Bronchial epithelial cell (primary cell): ENCODE results near the gene TRRAP. TPM values are rescaled to one million over a fixed set of nuclear protein-coding genes. Genes with fewer than 3 reads are reported as not detected.

ENCODE experiments used
- DNase-seq: peaks from one replicate; pipeline ENCODE4 v3.0.0-alpha.2; 2010; ENCODE audit warnings: low read depth
- FAIRE-seq: peaks from 2 replicates; lab custom pipeline; 2011; peaks lifted over from hg19 to GRCh38; lab: Jason Lieb, UNC
- H3K27me3 ChIP-seq: 2 replicates; pipeline ENCODE4 v1.5.1; 2011; ENCODE audit warnings: low read length; ENCODE audit not compliant: control insufficient read depth, insufficient read depth
- H3K36me3 ChIP-seq: 2 replicates; pipeline ENCODE4 v1.5.1; 2011; ENCODE audit warnings: low read length; ENCODE audit not compliant: control insufficient read depth, insufficient read depth
- H3K4me3 ChIP-seq: 2 replicates; pipeline ENCODE4 v1.5.1; 2011; ENCODE audit warnings: mild to moderate bottlenecking, low read depth, low read length, control low read depth
- CTCF ChIP-seq: IDR thresholded peaks from 2 replicates; pipeline ENCODE4 v1.5.1; 2011; ENCODE audit warnings: mild to moderate bottlenecking, moderate library complexity, low read length, control low read depth, inconsistent platforms; ENCODE audit not compliant: insufficient read depth, severe bottlenecking
- total RNA-seq: library from RNA; depleted of rRNA; stranded (reverse); fragments of >200 nt; gene quantifications from 2 replicates; pipeline ENCODE4 v1.2.1, GENCODE V29; 2014

Gene TRRAP
- total RNA-seq, 1 donor from 2014 or later: 8.2 TPM

DNA sequence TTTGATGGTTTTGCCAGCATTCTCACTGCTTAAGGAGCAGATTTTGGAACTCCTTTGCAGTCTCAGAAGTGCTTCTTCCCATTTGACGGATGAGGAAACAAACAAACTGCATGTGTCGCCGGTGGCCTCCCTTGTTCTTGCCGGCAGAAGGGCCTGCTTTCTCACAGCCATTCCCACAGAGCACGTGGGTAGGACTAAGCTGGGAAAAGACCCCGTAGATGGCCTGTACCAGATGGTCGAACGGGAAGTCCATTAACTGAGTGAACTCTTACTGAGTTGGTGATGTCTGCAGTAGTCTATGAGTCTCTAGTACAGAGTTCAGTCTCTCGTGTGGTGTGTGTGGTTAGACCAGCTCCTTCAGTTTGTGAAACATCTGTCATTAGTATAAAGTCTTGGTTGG lies 131.9 kb downstream of the TRRAP start:
- no peak for DNase-seq

DNA sequence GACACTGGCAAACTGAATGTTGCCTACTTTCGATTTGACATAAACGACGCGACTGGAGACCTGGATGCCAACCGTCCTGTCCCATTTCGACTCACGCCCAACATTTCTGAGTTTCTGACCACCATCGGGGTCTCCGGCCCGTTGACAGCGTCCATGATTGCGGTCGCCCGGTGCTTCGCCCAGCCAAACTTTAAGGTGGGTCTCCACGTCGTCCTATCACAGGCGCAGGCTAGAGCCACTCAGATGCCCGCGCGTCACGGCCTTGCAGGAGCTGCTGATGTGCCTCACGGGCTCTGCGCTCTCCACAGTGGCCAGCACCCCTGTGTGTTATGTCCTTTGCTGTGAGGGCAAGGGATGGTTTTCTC lies 133.0 kb downstream of the TRRAP start:
- FAIRE-seq: no peak
- TF ChIP-seq CTCF: no peak
- Histone ChIP-seq H3K27me3 (no peaks in the 10 kb centered on the region), H3K4me3 (no peak overlapping the region), H3K36me3 (peaks cover 37% of the 10 kb centered on the region)
- no peak for DNase-seq

More for the DNA sequence above, 131.9 kb downstream of the TRRAP start:
- no peak overlapping the region for H3K4me3 ChIP-seq
- no peaks in the 10 kb centered on the region for H3K27me3 ChIP-seq
- no peak for TF ChIP-seq CTCF
- peak; percentile 47 for FAIRE-seq
- H3K36me3 ChIP-seq: peaks cover 42% of the 10 kb centered on the region

DNA sequence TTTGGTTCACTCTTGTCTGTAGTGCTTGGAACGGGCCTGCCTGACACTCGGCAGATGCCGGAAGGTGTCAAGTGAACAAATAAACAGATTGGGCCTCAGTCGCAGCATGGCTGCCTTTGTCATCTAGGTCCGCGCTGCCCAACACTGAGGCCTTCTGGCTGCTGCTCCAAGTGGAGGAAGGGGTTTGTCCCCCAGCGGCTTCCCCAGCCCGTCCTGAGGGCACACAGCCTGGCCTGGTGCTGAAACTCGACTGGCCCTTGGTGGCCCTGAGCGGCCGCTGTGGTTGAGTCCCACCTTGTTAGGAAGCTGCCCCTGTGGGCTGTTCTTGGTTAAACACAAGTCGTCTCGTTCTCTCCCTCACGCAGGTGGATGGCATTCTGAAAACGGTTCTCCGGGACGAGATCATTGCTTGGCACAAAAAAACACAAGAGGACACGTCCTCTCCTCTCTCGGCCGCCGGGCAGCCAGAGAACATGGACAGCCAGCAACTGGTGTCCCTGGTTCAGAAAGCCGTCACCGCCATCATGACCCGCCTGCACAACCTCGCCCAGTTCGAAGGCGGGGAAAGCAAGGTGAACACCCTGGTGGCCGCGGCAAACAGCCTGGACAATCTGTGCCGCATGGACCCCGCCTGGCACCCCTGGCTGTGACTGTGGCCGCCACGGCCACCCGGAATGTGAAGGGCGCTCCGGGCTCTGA lies 133.5 kb downstream of the TRRAP start:
- Histone ChIP-seq H3K36me3 (peaks cover 35% of the 10 kb centered on the region), H3K27me3 (no peaks in the 10 kb centered on the region), H3K4me3 (no peak overlapping the region)
- DNase-seq (no peak), FAIRE-seq (no peak)
- TF ChIP-seq CTCF: no peak

GRCh38 chr7:99012722-99013121 lies 134.4 kb downstream of the TRRAP start:
- FAIRE-seq: no peak
- Histone ChIP-seq H3K36me3 (peaks cover 33% of the 10 kb centered on the region), H3K27me3 (no peaks in the 10 kb centered on the region), H3K4me3 (no peak overlapping the region)
- TF ChIP-seq CTCF: no peak
- no peak for DNase-seq

- peaks cover 29% of the 10 kb centered on the region for H3K36me3 ChIP-seq
- no peak overlapping the region for H3K4me3 ChIP-seq
- no peak for TF ChIP-seq CTCF
- no peaks in the 10 kb centered on the region for H3K27me3 ChIP-seq
- DNase-seq: no peak
- no peak for FAIRE-seq
Measured at GRCh38 chr7:99013266-99014112, 135.2 kb downstream of the TRRAP start.
